Measurements from ENCODE around the gene SOX8.

SOX8 gene

DNA sequence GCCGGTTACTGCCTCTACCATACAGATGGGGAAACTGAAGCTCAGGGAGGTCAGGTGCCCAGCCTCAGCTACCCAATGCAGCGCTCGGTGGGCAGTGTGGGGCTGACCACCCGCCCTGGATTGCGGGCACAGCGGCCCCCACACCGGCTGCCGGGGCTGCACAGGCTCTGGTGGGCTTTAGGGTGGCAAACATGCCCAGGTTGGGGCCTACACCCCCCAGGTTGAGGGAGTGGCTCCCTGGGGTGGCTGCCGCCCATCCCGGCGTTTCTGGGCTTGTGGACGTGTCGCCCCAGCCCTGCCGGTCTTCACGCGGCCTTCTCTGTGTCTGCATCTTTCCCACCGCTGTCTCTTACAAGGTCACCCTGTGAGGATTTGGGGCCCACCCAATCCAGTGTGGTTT, 50.1 kb downstream of the SOX8 start:
- Histone ChIP-seq H3K27ac (ENCODE audit: low read length) (no peak overlapping the region), H3K4me3 (ENCODE audit: low read length) (no peak overlapping the region)

GRCh38 chr16:1032607-1033006, 51.0 kb downstream of the SOX8 start:
- H3K9ac ChIP-seq (ENCODE audit: low read depth, low read length), result no peak overlapping the region
- H3K36me3 ChIP-seq (ENCODE audit: insufficient read depth, low read depth, low read length), result no peaks in the 10 kb centered on the region
- H3K27ac ChIP-seq (ENCODE audit: low read length), result no peak overlapping the region
- H3K4me1 ChIP-seq (ENCODE audit: insufficient read depth, low read length), result no peaks in the 10 kb centered on the region
- H3K9me3 ChIP-seq (ENCODE audit: insufficient read depth, low read depth, low read length), result peaks cover 9% of the 10 kb centered on the region; the same call in 1 of the 2 replicates
- no peak overlapping the region for H3K4me3 ChIP-seq (ENCODE audit: low read length)
- H3K27me3 ChIP-seq (ENCODE audit: insufficient read depth, low read length), result no peaks in the 10 kb centered on the region

More for the DNA sequence above, 50.1 kb downstream of the SOX8 start:
- Histone ChIP-seq H3K36me3 (ENCODE audit: insufficient read depth, low read depth, low read length) (no peaks in the 10 kb centered on the region), H3K27me3 (ENCODE audit: insufficient read depth, low read length) (no peaks in the 10 kb centered on the region), H3K9ac (ENCODE audit: low read depth, low read length) (no peak overlapping the region), H3K9me3 (ENCODE audit: insufficient read depth, low read depth, low read length) (peaks cover 9% of the 10 kb centered on the region; the same call in 1 of the 2 replicates), H3K4me1 (ENCODE audit: insufficient read depth, low read length) (no peaks in the 10 kb centered on the region)

DNA sequence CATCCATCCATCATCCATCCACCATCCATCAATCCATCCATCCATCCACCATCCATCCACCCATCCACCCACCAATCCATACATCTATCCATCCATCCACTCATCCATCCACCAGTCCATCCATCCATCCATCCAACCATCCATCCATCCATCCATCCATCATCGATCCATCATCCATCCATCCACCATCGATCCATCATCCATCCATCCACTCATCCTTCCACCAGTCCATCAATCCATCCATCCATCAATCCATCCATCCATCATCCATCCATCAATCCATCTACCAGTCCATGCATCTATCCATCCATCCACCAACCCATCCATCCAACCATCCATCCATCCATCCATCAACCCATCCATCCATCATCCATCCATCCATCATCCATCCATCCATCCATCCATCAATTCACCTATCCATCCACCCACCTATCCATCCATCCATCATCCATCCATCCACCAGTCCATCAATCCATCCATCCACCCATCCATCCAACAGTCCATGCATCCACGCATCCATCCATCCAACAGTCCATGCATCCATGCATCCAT, 51.6 kb downstream of the SOX8 start:
- Histone ChIP-seq H3K27me3 (ENCODE audit: insufficient read depth, low read length) (no peaks in the 10 kb centered on the region), H3K4me3 (ENCODE audit: low read length) (no peak overlapping the region), H3K27ac (ENCODE audit: low read length) (no peak overlapping the region), H3K9ac (ENCODE audit: low read depth, low read length) (no peak overlapping the region), H3K36me3 (ENCODE audit: insufficient read depth, low read depth, low read length) (no peaks in the 10 kb centered on the region), H3K9me3 (ENCODE audit: insufficient read depth, low read depth, low read length) (peaks cover 9% of the 10 kb centered on the region; the same call in 1 of the 2 replicates), H3K4me1 (ENCODE audit: insufficient read depth, low read length) (no peaks in the 10 kb centered on the region)

GRCh38 chr16:1034230-1035065, 52.9 kb downstream of the SOX8 start:
- Histone ChIP-seq H3K27me3 (ENCODE audit: insufficient read depth, low read length) (no peaks in the 10 kb centered on the region), H3K4me1 (ENCODE audit: insufficient read depth, low read length) (no peaks in the 10 kb centered on the region), H3K9ac (ENCODE audit: low read depth, low read length) (no peak overlapping the region)

DNA sequence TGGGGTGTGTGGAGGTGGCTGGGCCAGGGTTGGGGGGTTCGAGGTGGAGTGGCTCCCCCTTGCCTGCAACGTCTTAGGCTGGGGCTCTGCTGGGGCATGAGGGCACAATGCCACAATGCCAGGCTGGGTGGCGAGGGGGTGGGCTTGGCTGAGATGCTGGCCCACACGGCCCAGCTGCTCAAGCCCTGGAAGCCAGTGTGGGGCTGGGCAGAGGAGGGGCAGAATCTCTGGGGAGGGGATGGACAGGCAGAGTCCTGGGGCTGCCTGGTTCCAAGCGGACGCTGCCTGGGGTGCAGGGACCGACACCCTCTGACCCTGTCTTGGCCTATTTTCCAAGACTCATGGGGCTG, 53.5 kb downstream of the SOX8 start:
- Histone ChIP-seq H3K36me3 (ENCODE audit: insufficient read depth, low read depth, low read length) (no peaks in the 10 kb centered on the region), H3K27me3 (ENCODE audit: insufficient read depth, low read length) (no peaks in the 10 kb centered on the region), H3K4me1 (ENCODE audit: insufficient read depth, low read length) (no peaks in the 10 kb centered on the region), H3K9me3 (ENCODE audit: insufficient read depth, low read depth, low read length) (peaks cover 9% of the 10 kb centered on the region; the same call in 1 of the 2 replicates), H3K4me3 (ENCODE audit: low read length) (no peak overlapping the region), H3K9ac (ENCODE audit: low read depth, low read length) (no peak overlapping the region), H3K27ac (ENCODE audit: low read length) (no peak overlapping the region)

More at GRCh38 chr16:1034230-1035065, 52.9 kb downstream of the SOX8 start:
- Histone ChIP-seq H3K27ac (ENCODE audit: low read length) (no peak overlapping the region), H3K36me3 (ENCODE audit: insufficient read depth, low read depth, low read length) (no peaks in the 10 kb centered on the region), H3K4me3 (ENCODE audit: low read length) (no peak overlapping the region), H3K9me3 (ENCODE audit: insufficient read depth, low read depth, low read length) (peaks cover 9% of the 10 kb centered on the region; the same call in 1 of the 2 replicates)

DNA sequence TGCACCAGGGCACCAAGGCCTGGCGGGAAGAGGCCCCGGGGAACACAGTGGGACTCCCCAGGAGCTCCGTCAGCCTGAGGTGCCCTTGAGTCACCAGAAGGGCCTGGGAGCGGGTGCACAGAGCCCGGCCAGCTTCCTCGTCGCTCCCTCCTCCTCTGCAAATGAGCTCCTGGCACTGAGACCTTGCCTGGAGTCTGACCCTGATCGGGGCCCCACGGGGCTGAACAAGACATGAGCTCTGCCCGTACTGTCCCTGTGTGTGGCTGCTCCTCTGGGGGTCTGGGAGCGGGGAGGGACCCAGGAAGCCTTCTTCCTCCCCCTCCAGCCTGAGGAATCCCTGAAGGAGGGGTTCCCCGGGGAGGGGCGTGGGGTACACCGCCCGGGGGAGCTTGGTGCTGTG, 54.6 kb downstream of the SOX8 start:
- Histone ChIP-seq H3K9ac (ENCODE audit: low read depth, low read length) (no peak overlapping the region), H3K4me3 (ENCODE audit: low read length) (no peak overlapping the region), H3K4me1 (ENCODE audit: insufficient read depth, low read length) (no peaks in the 10 kb centered on the region), H3K27me3 (ENCODE audit: insufficient read depth, low read length) (no peaks in the 10 kb centered on the region), H3K36me3 (ENCODE audit: insufficient read depth, low read depth, low read length) (no peaks in the 10 kb centered on the region), H3K9me3 (ENCODE audit: insufficient read depth, low read depth, low read length) (peaks cover 9% of the 10 kb centered on the region; the same call in 1 of the 2 replicates), H3K27ac (ENCODE audit: low read length) (no peak overlapping the region)

All from iPS-20b (cell line).